GM21381 (cell line): ENCODE results near the gene FMN2.

Experiments used
- ATAC-seq: cut with Tn5 transposase; IDR thresholded peaks from one replicate; pipeline ENCODE4 v1.9.1; 2021; ENCODE audit warnings: mild to moderate bottlenecking, moderate library complexity; ENCODE audit not compliant: unreplicated experiment

Gene FMN2

DNA sequence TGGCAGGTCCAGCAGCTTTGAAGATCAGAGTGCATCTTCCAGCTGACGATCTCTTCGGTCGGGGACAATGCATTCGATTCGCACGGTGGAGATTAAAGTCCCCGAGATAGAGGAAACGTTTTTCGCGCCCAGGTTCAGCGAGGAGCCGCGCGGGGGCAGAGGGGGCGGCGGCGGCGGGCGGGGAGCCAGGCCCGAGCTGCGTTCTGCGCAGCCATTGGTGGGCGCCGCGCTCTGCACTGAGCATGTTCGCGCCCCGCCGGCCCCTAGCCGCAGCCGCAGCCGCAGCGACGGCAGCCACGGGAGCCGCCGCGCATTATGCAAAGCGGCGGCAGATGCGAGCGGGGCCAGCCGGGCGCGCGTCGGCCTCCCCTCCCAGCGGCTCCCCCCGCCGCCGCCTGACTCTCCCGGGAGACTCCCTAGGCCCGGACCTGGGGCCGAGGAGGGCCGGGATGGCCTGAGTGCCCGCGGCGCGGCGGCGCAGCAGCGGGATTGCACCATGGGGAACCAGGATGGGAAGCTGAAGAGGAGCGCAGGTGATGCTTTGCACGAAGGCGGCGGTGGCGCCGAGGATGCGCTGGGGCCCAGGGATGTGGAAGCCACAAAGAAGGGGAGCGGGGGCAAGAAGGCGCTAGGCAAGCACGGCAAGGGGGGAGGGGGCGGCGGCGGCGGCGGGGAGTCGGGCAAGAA is at the start of gene FMN2:
Gene FMN2, plus strand, starts transcription at position 270 of the 687 bp plus-strand sequence. Its CDS starts 227 bp downstream, at position 497.
- ATAC-seq, result no peak

DNA sequence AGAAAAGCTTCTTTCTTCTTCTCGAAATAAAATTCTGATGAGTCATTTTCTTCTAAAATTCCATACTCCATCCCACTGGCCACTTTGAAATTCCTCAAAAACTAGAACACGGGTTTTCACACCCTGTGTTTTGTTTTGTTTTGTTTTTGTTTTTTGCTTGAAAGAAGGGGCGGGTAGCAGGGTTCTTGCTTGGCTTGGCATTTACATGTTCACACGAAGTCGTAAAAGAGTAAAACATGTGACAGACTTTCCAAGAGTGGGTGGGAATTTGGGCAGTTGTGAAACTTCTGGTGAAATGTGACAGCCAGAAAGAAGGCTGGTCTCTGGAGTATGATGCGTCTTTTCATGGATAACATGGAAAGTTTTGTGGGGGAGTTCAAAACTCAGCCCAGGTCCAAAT is 47.1 kb upstream of the FMN2 start:
- ATAC-seq, result no peak

DNA sequence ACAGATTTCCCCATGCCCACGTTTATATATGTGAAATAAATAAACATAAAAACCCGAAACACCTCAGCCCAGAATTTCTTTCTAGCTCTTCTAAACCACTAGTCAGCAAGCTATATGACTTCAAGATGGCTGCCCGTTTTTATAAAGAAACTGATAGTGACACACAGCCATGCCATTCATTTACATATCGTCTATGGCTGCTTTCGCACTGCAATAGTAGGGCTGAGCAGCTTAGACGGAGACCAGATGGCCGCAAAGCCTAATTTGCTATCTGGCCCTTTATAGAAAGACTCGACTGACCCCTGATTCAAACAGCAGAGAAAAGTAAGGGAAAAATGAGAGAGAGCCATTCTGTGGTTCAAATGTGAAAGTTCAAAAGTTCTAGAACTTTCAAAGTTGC is 45.7 kb upstream of the FMN2 start:
- no peak for ATAC-seq

DNA sequence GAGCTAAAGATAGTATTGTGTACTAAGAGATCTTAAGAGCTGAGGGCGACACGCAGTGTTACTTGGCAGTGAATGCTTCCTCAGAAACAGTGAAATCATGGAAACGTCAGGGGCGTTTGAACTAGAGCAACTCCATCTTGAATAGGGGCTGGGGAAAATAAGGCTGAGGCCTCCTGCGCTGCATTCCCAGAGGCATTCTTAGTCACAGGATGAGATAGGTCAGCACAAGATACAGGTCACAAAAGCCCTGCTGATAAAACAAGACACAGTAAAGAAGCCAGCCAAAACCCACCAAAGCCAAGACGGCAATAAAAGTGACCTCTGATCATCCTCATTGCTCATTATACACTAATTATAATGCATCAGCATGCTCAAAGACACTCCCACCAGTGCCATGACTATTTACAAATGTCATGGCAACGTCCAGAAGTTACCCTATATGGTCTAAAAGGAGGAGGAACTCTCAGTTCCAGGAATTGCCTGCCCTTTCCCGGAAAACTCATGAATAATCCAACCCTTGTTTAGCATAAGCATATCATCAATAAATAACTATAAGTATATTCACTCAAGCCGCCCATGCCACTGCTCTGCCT is 37.5 kb upstream of the FMN2 start:
- no peak for ATAC-seq

DNA sequence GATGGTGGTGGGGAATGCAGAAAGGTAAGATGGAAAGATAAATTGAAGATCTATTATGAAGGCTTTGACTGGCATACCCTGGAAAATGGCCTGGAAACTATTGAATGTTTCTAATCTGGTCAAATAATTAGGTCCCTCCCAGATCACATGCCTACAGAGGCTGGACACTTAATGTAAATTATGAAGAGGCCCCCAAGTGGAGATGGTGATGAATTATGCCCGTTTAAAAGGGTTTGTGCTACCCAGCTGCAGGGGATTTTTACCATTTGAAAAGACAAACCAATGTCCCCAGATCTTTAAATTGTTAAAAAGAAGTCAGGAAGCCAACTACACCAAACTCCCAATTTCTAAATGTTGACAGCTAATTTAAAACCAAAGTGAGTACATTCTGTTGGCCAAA is 35.7 kb upstream of the FMN2 start:
- no peak for ATAC-seq

DNA sequence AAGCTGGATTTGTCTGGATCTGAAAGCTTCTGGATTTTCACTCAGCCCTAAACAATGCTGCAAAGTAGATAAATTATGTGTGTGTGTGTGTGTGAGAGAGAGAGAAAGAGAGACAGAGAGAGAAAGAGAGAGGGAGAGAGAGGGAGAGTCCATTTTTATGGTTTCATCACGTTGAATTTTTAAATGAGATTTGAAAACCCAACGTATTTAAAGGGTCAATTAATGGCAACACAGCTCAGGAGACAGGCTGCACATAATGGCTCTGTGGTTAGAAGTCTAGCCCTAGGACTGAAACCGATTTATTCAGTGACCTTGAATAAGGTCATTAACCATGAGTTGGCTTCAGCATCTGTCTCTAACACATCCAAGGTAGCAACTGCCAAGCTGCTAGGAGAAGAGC is 35.3 kb upstream of the FMN2 start:
- no peak for ATAC-seq

DNA sequence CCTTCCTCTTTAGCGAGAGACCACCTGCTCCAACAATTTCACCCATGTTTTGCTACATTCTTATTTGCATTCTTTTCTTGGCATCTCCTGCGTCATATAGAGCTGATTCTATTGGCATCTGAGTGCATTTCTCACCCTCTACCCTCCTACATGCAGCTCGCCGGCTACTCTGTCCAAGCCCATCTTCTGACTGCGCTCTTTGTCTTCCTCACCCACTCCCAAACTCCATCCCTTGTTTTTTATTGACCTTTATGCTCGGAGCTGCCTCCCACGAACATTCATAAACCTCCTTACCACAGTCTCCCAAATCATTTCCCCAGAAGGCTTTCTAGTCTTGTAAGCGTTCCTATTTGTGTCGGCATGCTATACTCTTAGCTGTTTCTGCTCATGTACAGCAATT is 33.6 kb upstream of the FMN2 start:
- no peak for ATAC-seq

DNA sequence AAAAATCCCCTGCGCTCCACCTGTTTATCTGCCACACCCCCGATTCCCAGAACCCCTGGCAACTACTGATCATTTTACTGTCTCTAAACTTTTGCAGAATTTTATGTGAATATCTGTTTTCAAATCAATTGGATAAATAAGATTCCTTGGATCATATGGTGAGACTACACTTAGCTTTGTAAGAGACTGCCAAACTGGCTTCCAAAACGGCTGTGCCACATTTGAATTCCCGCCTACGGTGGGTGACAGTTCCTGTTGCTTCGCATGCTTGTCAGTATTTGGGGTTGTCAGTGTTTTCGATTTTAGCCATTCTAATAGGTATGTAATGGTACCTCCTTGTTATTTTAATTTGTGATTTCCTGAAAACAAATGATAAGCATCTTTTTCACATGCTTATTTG is 22.7 kb upstream of the FMN2 start:
- ATAC-seq, result no peak

DNA sequence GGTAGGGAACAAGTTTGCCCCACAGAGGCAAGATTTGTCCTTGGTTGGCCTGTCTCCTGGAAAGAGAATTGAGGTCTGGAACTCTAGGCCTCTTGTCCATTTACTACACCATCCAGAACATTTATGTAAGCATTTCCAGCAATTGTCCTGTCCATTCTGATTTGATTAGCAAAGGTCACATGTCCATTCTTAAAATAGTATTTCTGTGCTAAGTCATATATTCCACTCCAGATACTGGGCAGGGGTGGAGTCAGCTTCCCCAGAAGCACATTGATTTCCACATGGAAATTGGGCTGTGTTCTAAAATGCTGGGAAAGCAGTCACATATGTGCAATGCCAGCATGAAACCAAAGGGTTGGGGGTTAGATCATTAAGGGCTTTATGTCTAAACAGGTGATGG is 21.5 kb upstream of the FMN2 start:
- no peak for ATAC-seq

DNA sequence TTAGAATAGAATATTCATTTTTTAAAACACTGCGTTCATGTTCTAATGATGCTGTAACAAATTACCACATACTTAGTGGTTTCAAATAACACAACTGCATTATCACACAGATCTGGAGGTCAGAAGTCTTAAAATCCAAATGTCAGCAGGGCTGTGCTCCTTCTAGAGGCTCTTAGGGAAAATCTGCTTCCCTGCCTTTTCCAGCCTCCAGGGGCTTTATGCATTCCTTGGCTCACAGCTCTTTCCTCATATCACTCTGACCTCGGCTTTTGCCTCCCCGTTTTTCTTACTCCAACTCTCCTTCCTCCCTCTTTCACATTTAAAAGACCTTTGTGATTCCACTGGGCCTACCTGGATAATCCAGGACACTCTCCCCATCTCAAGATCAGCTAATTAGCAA is 18.6 kb upstream of the FMN2 start:
- no peak for ATAC-seq

DNA sequence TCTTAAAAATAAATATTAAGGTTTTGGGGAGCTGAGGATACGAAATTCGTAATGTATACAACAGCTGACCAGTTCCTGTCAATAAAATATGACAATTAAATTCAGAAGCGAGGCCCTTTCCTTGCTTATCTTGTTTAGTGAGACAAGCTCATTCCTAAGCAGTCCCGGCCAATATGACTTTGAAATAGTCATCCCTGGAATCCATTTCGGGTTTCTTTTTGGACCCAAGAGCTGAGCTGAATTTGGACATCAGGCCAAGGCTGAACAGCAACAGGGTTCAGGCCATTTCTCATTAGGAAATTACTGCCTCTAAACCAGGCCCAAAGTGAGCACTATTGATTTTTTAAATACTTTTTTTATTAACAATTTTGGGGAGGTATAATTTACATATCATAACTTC is 17.3 kb upstream of the FMN2 start:
- ATAC-seq, result no peak

DNA sequence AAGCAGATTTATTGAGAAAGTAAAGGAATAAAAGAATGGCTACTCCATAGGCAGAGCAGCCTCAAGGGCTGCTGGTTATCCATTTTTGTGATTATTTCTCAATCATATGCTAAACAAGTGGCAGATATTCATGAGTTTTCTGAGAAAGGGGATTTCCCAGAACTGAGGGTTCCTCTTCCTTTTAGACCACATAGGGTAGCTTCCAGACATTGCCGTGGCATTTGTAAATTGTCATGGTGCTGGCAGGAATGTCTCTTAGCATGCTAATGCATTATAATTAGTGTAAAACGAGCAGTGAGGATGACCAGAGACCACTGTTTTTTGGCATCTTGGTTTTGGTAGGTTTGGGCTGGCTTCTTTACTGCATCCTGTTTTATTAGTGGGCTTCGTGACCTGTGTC is 16.8 kb upstream of the FMN2 start:
- no peak for ATAC-seq

DNA sequence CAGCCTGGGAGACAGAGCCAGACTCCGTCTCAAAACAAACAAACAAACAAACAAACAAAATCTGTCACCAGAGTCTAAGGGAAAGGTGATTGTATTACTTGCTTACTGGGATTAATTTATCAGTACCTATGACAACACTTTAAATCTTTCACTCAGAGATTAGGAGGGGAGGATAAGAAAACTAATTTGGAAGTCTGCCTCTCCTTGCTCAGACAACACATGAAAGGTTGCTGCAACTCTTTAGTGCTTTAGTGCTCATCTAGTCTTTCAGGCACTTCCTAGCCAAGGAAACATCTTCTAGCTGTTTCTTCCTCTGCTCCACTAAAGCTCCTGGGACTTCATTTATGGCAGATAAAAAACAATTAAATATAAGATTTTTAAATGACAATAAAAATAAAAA is 7.3 kb upstream of the FMN2 start:
- no peak for ATAC-seq

DNA sequence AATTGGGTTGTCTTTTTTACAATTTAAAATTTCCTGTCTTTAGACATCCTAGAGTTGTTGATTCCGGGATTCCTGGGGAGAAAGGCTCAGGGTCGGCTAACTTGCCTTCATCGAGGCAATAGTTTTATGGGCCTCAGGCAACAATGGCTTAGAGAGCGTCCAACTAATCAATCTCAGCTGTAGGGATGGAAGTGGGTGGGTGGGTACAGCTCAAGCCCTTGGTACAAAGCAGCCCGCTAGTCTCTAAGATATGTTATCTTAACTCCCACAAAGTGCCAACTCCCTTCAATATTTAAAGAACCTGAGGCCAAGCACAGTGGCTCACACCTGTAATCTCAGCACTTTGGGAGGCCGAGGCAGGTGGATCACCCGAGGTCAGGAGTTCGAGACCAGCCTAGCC is 6.9 kb upstream of the FMN2 start:
- ATAC-seq, result no peak

DNA sequence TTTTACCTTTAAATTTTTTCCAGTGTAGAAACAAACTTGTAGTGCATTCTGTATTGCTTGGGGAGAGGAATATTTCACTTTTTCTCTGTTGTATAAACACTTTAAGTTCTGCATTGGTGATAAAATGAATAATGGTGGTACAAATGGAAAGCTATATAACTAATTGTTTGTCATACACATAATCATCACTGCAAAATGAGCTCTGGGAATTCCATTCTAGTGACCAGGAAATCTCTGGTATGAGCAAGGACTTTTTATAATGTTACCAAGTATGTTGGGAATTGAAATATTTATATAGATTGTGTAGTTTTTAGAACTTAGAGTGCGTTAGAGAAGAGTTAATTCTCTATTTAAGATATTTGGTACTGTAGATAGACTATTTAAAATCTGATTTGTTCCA is 5.0 kb upstream of the FMN2 start:
- no peak for ATAC-seq

DNA sequence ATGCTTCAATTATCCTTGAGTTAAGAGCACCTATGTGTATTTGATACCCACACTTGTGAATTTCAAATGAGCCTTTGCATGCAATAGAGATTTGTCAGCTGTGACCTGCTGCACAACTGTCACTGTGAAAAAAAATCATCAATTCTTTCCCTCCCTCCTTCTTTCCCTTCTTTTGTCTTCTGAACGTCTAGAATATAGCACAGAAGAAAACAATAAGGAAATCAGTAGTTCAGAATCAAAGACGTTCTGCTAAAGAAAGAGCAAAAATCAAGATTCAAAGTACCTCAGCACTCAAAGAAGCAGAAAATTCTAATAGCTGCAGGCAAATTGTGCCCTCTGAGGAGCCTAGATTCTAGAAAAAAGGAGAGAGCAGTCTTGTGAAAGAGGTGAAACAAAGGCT is 1.7 kb upstream of the FMN2 start:
- no peak for ATAC-seq

DNA sequence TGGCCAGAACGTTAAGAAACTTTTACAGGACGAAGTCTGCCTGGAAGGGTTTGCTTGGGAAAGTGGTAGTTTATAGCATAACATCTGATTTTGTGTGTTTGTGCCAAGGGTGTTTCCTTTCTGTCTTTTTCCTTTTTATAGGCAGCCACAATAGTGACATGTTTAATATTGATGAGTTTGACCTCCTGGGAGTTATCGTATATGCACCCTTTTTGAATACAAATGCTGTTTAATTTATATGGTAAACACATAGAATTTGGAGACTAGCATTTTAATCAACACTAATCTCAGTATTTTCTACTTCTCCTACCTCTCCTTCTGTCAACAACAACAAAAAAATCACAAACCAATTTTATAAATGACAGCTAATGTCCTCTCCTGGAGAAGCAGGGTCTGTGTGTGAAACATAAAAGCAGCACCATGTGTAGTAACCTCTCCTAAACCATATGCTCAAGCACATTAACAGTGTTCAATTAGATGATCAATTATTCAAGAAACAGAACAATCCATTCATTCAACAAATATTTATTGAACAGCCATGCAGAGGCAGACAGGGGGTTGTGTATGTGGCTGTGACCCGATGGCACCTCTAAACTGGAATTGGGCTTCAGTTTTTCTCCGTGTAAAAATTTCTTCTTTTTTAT is 604 bp upstream of the FMN2 start:
- ATAC-seq, result no peak

DNA sequence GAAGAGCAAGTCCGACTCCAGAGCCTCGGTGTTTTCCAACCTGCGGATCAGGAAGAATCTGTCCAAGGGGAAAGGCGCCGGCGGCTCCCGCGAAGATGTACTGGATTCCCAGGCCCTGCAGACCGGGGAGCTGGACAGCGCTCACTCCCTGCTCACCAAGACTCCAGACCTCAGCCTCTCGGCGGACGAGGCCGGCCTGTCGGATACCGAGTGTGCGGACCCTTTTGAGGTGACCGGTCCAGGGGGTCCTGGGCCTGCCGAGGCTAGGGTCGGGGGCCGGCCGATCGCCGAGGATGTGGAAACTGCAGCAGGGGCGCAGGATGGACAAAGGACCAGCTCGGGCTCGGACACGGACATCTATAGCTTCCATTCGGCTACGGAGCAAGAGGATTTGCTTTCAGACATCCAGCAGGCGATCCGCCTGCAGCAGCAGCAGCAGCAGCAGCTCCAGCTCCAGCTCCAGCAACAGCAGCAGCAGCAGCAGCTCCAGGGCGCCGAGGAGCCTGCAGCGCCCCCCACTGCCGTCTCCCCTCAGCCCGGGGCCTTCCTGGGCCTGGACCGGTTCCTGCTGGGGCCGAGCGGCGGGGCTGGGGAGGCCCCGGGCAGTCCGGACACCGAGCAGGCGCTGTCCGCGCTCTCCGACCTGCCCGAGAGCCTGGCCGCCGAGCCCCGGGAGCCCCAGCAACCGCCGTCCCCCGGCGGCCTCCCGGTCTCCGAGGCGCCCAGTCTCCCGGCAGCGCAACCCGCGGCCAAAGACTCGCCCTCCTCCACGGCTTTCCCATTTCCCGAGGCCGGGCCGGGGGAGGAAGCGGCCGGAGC is 827 bp downstream of the FMN2 start:
- no peak for ATAC-seq

DNA sequence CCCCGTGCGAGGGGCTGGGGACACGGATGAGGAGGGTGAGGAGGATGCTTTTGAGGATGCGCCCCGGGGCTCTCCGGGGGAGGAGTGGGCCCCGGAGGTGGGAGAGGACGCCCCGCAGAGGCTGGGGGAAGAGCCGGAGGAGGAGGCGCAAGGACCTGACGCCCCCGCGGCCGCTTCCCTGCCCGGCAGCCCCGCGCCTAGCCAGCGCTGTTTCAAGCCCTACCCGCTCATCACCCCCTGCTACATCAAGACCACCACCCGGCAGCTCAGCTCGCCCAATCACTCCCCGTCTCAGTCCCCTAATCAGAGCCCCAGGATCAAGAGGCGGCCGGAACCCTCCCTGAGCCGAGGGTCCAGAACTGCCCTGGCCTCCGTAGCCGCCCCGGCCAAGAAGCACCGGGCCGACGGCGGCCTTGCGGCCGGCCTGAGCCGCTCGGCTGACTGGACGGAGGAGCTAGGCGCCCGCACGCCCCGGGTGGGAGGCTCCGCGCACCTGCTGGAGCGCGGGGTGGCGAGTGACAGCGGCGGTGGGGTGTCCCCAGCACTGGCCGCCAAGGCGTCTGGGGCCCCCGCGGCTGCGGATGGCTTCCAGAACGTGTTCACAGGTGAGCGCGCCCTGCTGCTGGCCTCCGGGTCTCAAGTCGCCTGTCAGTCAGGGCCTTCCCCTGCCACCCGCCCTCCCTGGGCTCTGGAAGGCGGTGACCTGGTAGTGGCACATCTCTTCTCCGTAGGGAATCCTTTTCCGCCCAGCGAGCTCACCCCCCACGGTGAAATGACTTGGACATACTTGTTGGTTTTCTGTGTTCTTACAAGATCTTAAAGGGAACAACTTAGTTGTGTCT is 1.7 kb downstream of the FMN2 start:
- ATAC-seq, result no peak

DNA sequence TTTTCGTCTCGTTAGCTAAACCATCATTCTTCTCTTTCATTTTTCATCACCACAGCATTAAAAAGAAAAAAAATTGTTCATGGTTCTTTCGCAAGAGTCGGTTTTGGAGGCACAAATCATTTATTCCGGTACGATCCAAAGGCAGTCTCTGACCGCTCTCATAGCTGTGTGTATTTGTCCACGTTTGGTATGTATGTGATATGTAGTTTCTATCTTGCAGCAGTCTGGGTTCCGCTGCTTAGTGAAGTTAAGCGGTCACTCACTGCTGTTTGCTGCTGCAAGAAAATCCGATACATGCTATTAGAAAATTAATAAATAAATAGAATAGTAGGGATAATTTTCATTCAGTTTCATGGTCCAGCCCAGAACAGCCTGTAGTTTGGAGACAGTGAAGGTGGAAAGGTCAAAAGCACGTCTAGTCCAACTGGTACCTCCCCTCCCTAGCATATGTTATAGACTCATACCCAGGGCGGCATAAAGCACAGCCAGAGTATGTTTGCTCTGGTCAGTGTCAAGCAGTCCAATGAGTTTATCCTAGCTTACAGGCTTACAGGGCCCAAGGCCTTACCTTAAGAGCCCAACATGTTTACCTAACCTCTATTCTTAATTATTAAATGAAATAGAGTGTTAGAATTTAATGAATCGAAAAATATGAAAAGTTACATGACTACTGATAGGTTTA is 2.5 kb downstream of the FMN2 start:
- ATAC-seq, result no peak
